T-cell (primary cell): ENCODE measurements around the gene SH2D3C. TPM values are rescaled to one million over a fixed set of nuclear protein-coding genes. Genes with fewer than 3 reads are reported as not detected.

Source experiments
- ATAC-seq, 4 experiments: fragments of 200-7000 bp in 3 of 4; fragments of 150-1000 bp in 1 of 4; cut with Tn5 transposase; replicated peaks in 1 of 4; 1 replicate in 3 of 4; 2 replicates in 1 of 4; pipeline ENCODE4 v1.10.0; 2021; ENCODE audit warnings: moderate library complexity in 3 of 4, mild to moderate bottlenecking in 2 of 4, moderate number of reproducible peaks in 1 of 4
- CTCF ChIA-PET, 2 donors: fragments of 300-600 bp; sonication (Branson Sonifier 250); formaldehyde crosslinking; loops; one replicate each; lab custom pipeline; 2022; ENCODE audit warnings: antibody characterized with exemption in 2 of 2; lab: Charles Lee
- POLR2A ChIA-PET, 2 donors: fragments of 300-600 bp; sonication (Branson Sonifier 250); formaldehyde crosslinking; loops; one replicate each; lab custom pipeline; 2022; ENCODE audit warnings: antibody characterized with exemption in 2 of 2; lab: Charles Lee
- DNase-seq, 35 experiments: peaks; one replicate each; pipeline versions ENCODE4 v3.0.0 to v3.0.0-alpha.2; 2013 to 2023
- H3K27ac ChIP-seq: one replicate; pipeline ENCODE4 v1.5.1; 2013; ENCODE audit warnings: low read length
- H3K27me3 ChIP-seq, 2 experiments: replicated peaks in 1 of 2; 1 replicate in 1 of 2; 2 replicates in 1 of 2; pipeline versions ENCODE4 v1.6.1 to v1.7.0; 2013; ENCODE audit warnings: low read length in 1 of 2, mixed read lengths in 1 of 2; ENCODE audit not compliant: control insufficient read depth in 2 of 2, insufficient read depth in 2 of 2; ENCODE audit errors: extremely low read depth in 1 of 2
- H3K36me3 ChIP-seq, 2 donors: 1 replicate in 1 of 2; 2 replicates in 1 of 2; pipeline versions ENCODE4 v1.6.1 to v1.7.0; 2013; ENCODE audit warnings: low read length in 1 of 2; ENCODE audit not compliant: control insufficient read depth in 2 of 2, insufficient read depth in 1 of 2; ENCODE audit errors: extremely low read depth in 1 of 2
- H3K4me1 ChIP-seq, 2 experiments: 1 replicate in 1 of 2; 2 replicates in 1 of 2; pipeline versions ENCODE4 v1.6.1 to v1.7.0; 2013; ENCODE audit warnings: low read length in 2 of 2, mixed read lengths in 1 of 2; ENCODE audit not compliant: insufficient read depth in 2 of 2, control insufficient read depth in 1 of 2; ENCODE audit errors: extremely low read depth in 1 of 2
- H3K4me3 ChIP-seq, 2 donors: 1 replicate in 1 of 2; 2 replicates in 1 of 2; pipeline versions ENCODE4 v1.5.1 to v1.7.0; 2013; ENCODE audit warnings: mild to moderate bottlenecking in 2 of 2, low read length in 1 of 2, moderate library complexity in 1 of 2; ENCODE audit not compliant: control insufficient read depth in 1 of 2; ENCODE audit errors: extremely low read depth in 1 of 2
- H3K9me3 ChIP-seq: 2 replicates; pipeline ENCODE4 v1.7.0; 2013
- H3K27ac Mint-ChIP-seq, 2 donors: one replicate each; pipeline ENCODE4 v1.8.0; 2020 to 2021; ENCODE audit warnings: mild to moderate bottlenecking in 2 of 2, mixed read lengths in 2 of 2
- H3K27me3 Mint-ChIP-seq, 2 donors: one replicate each; pipeline ENCODE4 v1.8.0; 2021 to 2022; ENCODE audit warnings: mixed read lengths in 2 of 2
- H3K36me3 Mint-ChIP-seq: one replicate; pipeline ENCODE4 v1.8.0; 2021; ENCODE audit warnings: mixed read lengths
- H3K4me1 Mint-ChIP-seq, 3 donors: one replicate each; pipeline ENCODE4 v1.8.0; 2020 to 2022; ENCODE audit warnings: mixed read lengths in 3 of 3, mild to moderate bottlenecking in 1 of 3
- H3K4me3 Mint-ChIP-seq, 3 donors: one replicate each; pipeline ENCODE4 v1.8.0; 2020 to 2022; ENCODE audit warnings: mild to moderate bottlenecking in 3 of 3, mixed read lengths in 3 of 3, moderate library complexity in 3 of 3
- H3K9me3 Mint-ChIP-seq, 3 donors: one replicate each; pipeline ENCODE4 v1.8.0; 2020 to 2022; ENCODE audit warnings: mixed read lengths in 3 of 3
- WGBS: methylation state at CpG from one replicate; pipeline ENCODE4 v1.1.5; 2013; ENCODE audit warnings: missing lambda C conversion rate; ENCODE audit not compliant: insufficient coverage; 5-methylcytosine and 5-hydroxymethylcytosine counted together
- total RNA-seq, 35 experiments: library from RNA in 6 of 35; stranded (reverse) in 6 of 35; fragments of 120-200 nt in 1 of 35; gene quantifications; one replicate each; pipeline versions ENCODE4 v1.2.1 to v1.2.4 and lab custom pipeline; 2013 to 2026

Gene SH2D3C
- total RNA-seq, 5 donors from 2014 or later (not counting 1 experiment from before 2014, with no cell fraction given) = 31.6 to 48.7 (median 47.7) TPM

- DNase-seq (no peak), ATAC-seq (no peak)
- no peak overlapping the region for H3K4me3 Mint-ChIP-seq
- H3K36me3 Mint-ChIP-seq = peaks cover 6% of the 10 kb centered on the region
- no peak overlapping the region for H3K27ac ChIP-seq
- no peak overlapping the region for H3K27ac Mint-ChIP-seq
- CTCF ChIA-PET = no interaction called here
- H3K9me3 Mint-ChIP-seq = no peaks in the 10 kb centered on the region
- H3K4me1 Mint-ChIP-seq = peaks cover 5 to 18% (median 17%) of the 10 kb centered on the region in 3 donors
- no peaks in the 10 kb centered on the region for H3K9me3 ChIP-seq
- peaks cover 2 to 19% of the 10 kb centered on the region in 2 experiments for H3K4me1 ChIP-seq
- POLR2A ChIA-PET = interaction anchor here in 1 of 2 donors (0.6 kb wide), 1 partner anchor 61 kb away, joined by 5 read pairs; no protein-coding TSS in a partner anchor
- 85% methylated on average over 9 of the region's 9 CpGs for WGBS
- H3K4me3 ChIP-seq = no peak overlapping the region
- no peaks in the 10 kb centered on the region for H3K27me3 Mint-ChIP-seq
- H3K27me3 ChIP-seq = no peaks in the 10 kb centered on the region
- H3K36me3 ChIP-seq = peaks cover 12% of the 10 kb centered on the region in 2 donors
Measured at GRCh38 chr9:127730799-127731410, 47.6 kb downstream of the SH2D3C start.

DNA sequence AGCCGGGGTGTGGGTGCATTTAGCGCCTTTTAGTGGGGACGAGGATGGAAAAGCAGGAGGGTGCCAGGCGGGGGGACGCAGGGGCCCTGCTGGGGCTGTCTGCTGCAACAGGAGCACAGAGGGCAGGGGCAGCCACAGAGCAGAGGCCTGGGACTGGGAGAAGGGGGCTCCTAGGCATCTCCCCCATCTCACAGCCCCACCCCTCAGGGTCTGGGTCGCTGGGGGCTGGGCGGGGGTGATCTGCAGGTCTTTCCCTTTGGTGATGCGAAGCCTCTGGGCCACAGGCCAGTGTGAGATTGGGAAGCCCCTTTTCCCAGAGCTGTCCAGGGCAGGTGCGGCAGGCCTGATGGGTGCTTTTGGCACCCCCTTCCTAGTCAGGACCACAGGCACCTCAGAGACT lies 48.2 kb downstream of the SH2D3C start:
- H3K27ac Mint-ChIP-seq = no peak overlapping the region
- WGBS = 96% methylated on average over 6 of the region's 9 CpGs
- POLR2A ChIA-PET = no interaction called here

GRCh38 chr9:127729522-127730256 lies 48.8 kb downstream of the SH2D3C start:
- no peaks in the 10 kb centered on the region for H3K9me3 Mint-ChIP-seq
- ChIA-PET CTCF (interaction anchor here in 1 of 2 donors (0.6 kb wide), 1 partner anchor 49 kb away, joined by 3 read pairs; the partner anchor contains the start of gene SH2D3C), POLR2A (interaction anchor here in 1 of 2 donors (0.6 kb wide), 1 partner anchor 119 kb away, joined by 5 read pairs; no protein-coding TSS in a partner anchor)
- no peak for ATAC-seq
- H3K27me3 Mint-ChIP-seq = no peaks in the 10 kb centered on the region
- DNase-seq = no peak
- Histone ChIP-seq H3K27me3 (no peaks in the 10 kb centered on the region), H3K9me3 (no peaks in the 10 kb centered on the region), H3K27ac (no peak overlapping the region), H3K36me3 (peaks cover 12% of the 10 kb centered on the region in 2 donors), H3K4me1 (peaks cover 0 to 11% of the 10 kb centered on the region in 2 experiments), H3K4me3 (no peak overlapping the region)
- H3K4me3 Mint-ChIP-seq = no peak overlapping the region
- H3K27ac Mint-ChIP-seq = no peak overlapping the region
- peaks cover 0 to 11% (median 11%) of the 10 kb centered on the region in 3 donors for H3K4me1 Mint-ChIP-seq
- peaks cover 6% of the 10 kb centered on the region for H3K36me3 Mint-ChIP-seq
- 94% methylated on average over 12 of the region's 18 CpGs for WGBS

More for the DNA sequence above, 48.2 kb downstream of the SH2D3C start:
- Histone ChIP-seq H3K27ac (no peak overlapping the region), H3K9me3 (no peaks in the 10 kb centered on the region), H3K27me3 (no peaks in the 10 kb centered on the region), H3K36me3 (peaks cover 12% of the 10 kb centered on the region in 2 donors), H3K4me1 (peaks cover 0 to 13% of the 10 kb centered on the region in 2 experiments), H3K4me3 (no peak overlapping the region)
- CTCF ChIA-PET = no interaction called here
- DNase-seq (no peak), ATAC-seq (no peak)
- Mint-ChIP-seq H3K36me3 (peaks cover 6% of the 10 kb centered on the region), H3K9me3 (no peaks in the 10 kb centered on the region), H3K27me3 (no peaks in the 10 kb centered on the region), H3K4me3 (no peak overlapping the region), H3K4me1 (peaks cover under 1 to 12% (median 12%) of the 10 kb centered on the region in 3 donors)

DNA sequence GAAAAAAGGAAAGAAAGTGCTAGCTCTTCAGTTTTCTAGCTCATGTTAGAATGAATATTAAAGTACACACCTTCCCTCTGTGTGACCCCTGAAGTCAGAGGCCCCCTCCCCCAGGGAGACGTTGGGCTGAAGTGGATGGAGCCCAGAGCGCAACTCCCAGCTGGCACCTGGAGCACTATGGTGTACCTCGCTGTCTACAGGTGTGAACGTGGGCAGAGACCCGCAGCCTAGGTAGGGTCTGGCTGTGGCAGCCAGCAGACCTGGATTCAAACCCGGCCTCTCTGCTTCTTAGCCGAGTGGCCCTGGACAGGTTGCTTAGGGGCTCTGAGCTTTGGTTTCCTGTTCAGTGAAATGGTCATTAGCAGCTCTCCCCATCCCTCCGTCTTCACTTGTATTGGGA lies 49.7 kb downstream of the SH2D3C start:
- Mint-ChIP-seq H3K4me1 (peaks cover 0 to 3% (median 3%) of the 10 kb centered on the region in 3 donors), H3K27me3 (no peaks in the 10 kb centered on the region), H3K9me3 (no peaks in the 10 kb centered on the region), H3K36me3 (peaks cover 6% of the 10 kb centered on the region), H3K27ac (no peak overlapping the region), H3K4me3 (no peak overlapping the region)
- CTCF ChIA-PET = interaction anchor here in 1 of 2 donors (0.5 kb wide), 1 partner anchor 340 kb away, joined by 4 read pairs; no protein-coding TSS in a partner anchor
- no peaks in the 10 kb centered on the region for H3K27me3 ChIP-seq
- POLR2A ChIA-PET = interaction anchor here in 1 of 2 donors (0.6 kb wide), 2 partner anchors 120 to 151 kb away, joined by 5 read pairs; no protein-coding TSS in a partner anchor
- H3K4me1 ChIP-seq = peaks cover 0 to 2% of the 10 kb centered on the region in 2 experiments
- no peak for ATAC-seq
- H3K27ac ChIP-seq = no peak overlapping the region
- H3K36me3 ChIP-seq = peaks cover 12% of the 10 kb centered on the region in 2 donors
- 95% methylated on average over 4 of the region's 8 CpGs for WGBS
- no peaks in the 10 kb centered on the region for H3K9me3 ChIP-seq
- no peak for DNase-seq
- H3K4me3 ChIP-seq = no peak overlapping the region

DNA sequence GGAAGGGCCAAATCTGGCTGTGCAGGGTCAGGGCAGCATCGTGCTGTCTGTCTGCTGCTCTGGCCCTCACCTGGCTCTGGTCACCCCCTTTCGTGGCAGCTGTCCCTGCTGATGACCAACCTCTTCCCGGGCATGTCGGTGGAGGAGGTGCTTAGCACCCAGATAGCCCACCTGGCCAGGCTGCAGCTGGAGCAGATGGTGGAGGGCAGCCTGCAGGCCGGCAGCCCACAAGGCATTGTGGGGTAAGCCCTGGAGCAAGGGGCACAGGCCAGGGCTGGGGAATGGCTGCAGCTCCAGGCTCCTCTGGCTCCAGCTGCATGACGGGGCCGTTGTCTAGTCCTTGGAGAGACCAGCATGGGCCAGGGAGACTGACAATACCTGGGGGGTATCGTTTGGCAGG lies 51.6 kb downstream of the SH2D3C start:
- H3K4me3 Mint-ChIP-seq = no peak overlapping the region
- Histone ChIP-seq H3K36me3 (peaks cover 4 to 10% of the 10 kb centered on the region in 2 donors), H3K4me3 (no peak overlapping the region), H3K9me3 (no peaks in the 10 kb centered on the region), H3K4me1 (peaks cover 0 to 13% of the 10 kb centered on the region in 2 experiments), H3K27me3 (peaks cover 0 to 5% of the 10 kb centered on the region in 2 experiments), H3K27ac (no peak overlapping the region)
- H3K4me1 Mint-ChIP-seq = peaks cover 0 to 6% (median 0%) of the 10 kb centered on the region in 3 donors
- ChIA-PET CTCF (no interaction called here), POLR2A (no interaction called here)
- no peaks in the 10 kb centered on the region for H3K9me3 Mint-ChIP-seq
- ATAC-seq (no peak), DNase-seq (no peak)
- 84% methylated on average over 8 of the region's 8 CpGs for WGBS
- no peak overlapping the region for H3K27ac Mint-ChIP-seq
- no peaks in the 10 kb centered on the region for H3K27me3 Mint-ChIP-seq
- peaks cover under 1% of the 10 kb centered on the region for H3K36me3 Mint-ChIP-seq

GRCh38 chr9:127724012-127724411 lies 54.5 kb downstream of the SH2D3C start:
- Mint-ChIP-seq H3K27ac (no peak overlapping the region), H3K9me3 (no peaks in the 10 kb centered on the region), H3K4me1 (peaks cover 14 to 31% (median 28%) of the 10 kb centered on the region in 3 donors), H3K27me3 (no peaks in the 10 kb centered on the region), H3K4me3 (no peak overlapping the region), H3K36me3 (no peaks in the 10 kb centered on the region)
- Histone ChIP-seq H3K4me3 (no peak overlapping the region), H3K4me1 (peaks cover 2 to 41% of the 10 kb centered on the region in 2 experiments), H3K27ac (no peak overlapping the region), H3K27me3 (peaks cover 0 to 5% of the 10 kb centered on the region in 2 experiments), H3K36me3 (peaks cover 0 to 3% of the 10 kb centered on the region in 2 donors), H3K9me3 (no peaks in the 10 kb centered on the region)
- no peak for ATAC-seq
- 92% methylated on average over 23 of the region's 23 CpGs for WGBS
- ChIA-PET CTCF (no interaction called here), POLR2A (no interaction called here)
- no peak for DNase-seq
